GM18870 (cell line): ENCODE data around the gene PPFIBP1.
"Not testable (repeated sequence)": the region's sequence is repeated elsewhere in the genome, so short reads cannot be mapped to it uniquely, and the experiment has no call there.

Experiments used
- ATAC-seq: cut with Tn5 transposase; IDR thresholded peaks from one replicate; pipeline ENCODE4 v1.9.1; 2021; ENCODE audit warnings: moderate library complexity; ENCODE audit not compliant: unreplicated experiment

The PPFIBP1 gene

GRCh38 chr12:27541031-27541719 lies 17.2 kb downstream of the PPFIBP1 start:
- no peak for ATAC-seq

GRCh38 chr12:27542628-27543027 lies 18.6 kb downstream of the PPFIBP1 start:
- ATAC-seq = no peak

GRCh38 chr12:27544858-27545257 lies 20.9 kb downstream of the PPFIBP1 start:
- not testable (repeated sequence) for ATAC-seq

GRCh38 chr12:27545665-27546064 lies 21.7 kb downstream of the PPFIBP1 start:
- ATAC-seq = no peak

- ATAC-seq = no peak
These were observed 23.6 kb downstream of the PPFIBP1 start for GRCh38 chr12:27547592-27547991.

- ATAC-seq = no peak
These were observed 24.5 kb downstream of the PPFIBP1 start for GRCh38 chr12:27548301-27549199.

- no peak for ATAC-seq
These were observed 25.3 kb downstream of the PPFIBP1 start for GRCh38 chr12:27549236-27549800.

GRCh38 chr12:27549801-27550652 lies 26.0 kb downstream of the PPFIBP1 start:
- no peak for ATAC-seq

- no peak for ATAC-seq
These were observed 26.6 kb downstream of the PPFIBP1 start for GRCh38 chr12:27550653-27550975.

- no peak for ATAC-seq
These were observed 27.3 kb downstream of the PPFIBP1 start for GRCh38 chr12:27551172-27551840.

GRCh38 chr12:27552235-27552634 lies 28.2 kb downstream of the PPFIBP1 start:
- no peak for ATAC-seq

GRCh38 chr12:27552886-27553560 lies 29.0 kb downstream of the PPFIBP1 start:
- ATAC-seq = no peak

GRCh38 chr12:27553941-27554340 lies 29.9 kb downstream of the PPFIBP1 start:
- ATAC-seq = no peak

GRCh38 chr12:27554421-27555186 lies 30.6 kb downstream of the PPFIBP1 start:
- ATAC-seq = no peak

GRCh38 chr12:27555361-27555760 lies 31.4 kb downstream of the PPFIBP1 start:
- ATAC-seq = no peak

GRCh38 chr12:27555925-27556778 lies 32.1 kb downstream of the PPFIBP1 start:
- no peak for ATAC-seq

- no peak for ATAC-seq
These were observed 36.1 kb downstream of the PPFIBP1 start for GRCh38 chr12:27560126-27560525.
